ENCODE measurements around the gene ZNF780B. TPM values are rescaled to one million over a fixed set of nuclear protein-coding genes. Genes with fewer than 3 reads are reported as not detected.

The ZNF780B gene
- 6.3 and 20.4 TPM in 2 replicates for total RNA-seq

GRCh38 chr19:40055832-40056504, at the start of gene ZNF780B:
Gene ZNF780B (minus strand): TSS chr19:40056231. CDS start chr19:40050332, 5,899 bp downstream.

GRCh38 chr19:40090241-40091204, 34.5 kb upstream of the ZNF780B start, which contains the start of gene ZNF780A:
Gene ZNF780A (minus strand): TSS chr19:40090943. CDS start chr19:40084753, 6,190 bp downstream.

GRCh38 chr19:39996811-39997637, 59.0 kb downstream of the ZNF780B start, which contains the start of gene ZNF546:
Gene ZNF546 (plus strand): TSS chr19:39997060. CDS start chr19:39998327, 1,267 bp downstream.

Other genes with a start within 250 kb of the ZNF780B start
- 10.0 and 22.5 TPM in 2 replicates for gene DYRK1B, start 222.1 kb downstream of the ZNF780B start, total RNA-seq
- 196 and 244 TPM in 2 replicates for gene FBL, start 209.9 kb downstream of the ZNF780B start, total RNA-seq
- under 0.01 and 0.06 TPM in 2 replicates for gene FCGBP, start 121.6 kb downstream of the ZNF780B start, total RNA-seq
- gene PSMC4, start 85.1 kb downstream of the ZNF780B start, total RNA-seq = 69.1 and 116 TPM in 2 replicates
- 2.6 and 7.9 TPM in 2 replicates for gene ZNF546, start 59.2 kb downstream of the ZNF780B start, total RNA-seq
- gene ZNF780A, start 34.7 kb upstream of the ZNF780B start, total RNA-seq = 6.3 and 12.6 TPM in 2 replicates
- 5.0 and 9.8 TPM in 2 replicates for gene MAP3K10, start 135.2 kb upstream of the ZNF780B start, total RNA-seq
- gene TTC9B, start 162.2 kb upstream of the ZNF780B start, total RNA-seq = not detected in 2 replicates
- gene CCNP, start 170.5 kb upstream of the ZNF780B start, total RNA-seq = 0.16 TPM in 1 of 2 replicates, not detected in the other
- 20.2 and 44.6 TPM in 2 replicates for gene AKT2, start 229.1 kb upstream of the ZNF780B start, total RNA-seq